Mammary epithelial cell (primary cell): ENCODE measurements around the gene BMPR1A.

Experiments used
- EZH2 ChIP-seq: IDR thresholded peaks from 2 replicates; pipeline ENCODE4 v1.6.1; 2012; ENCODE audit warnings: low read length, inconsistent platforms, borderline replicate concordance
- TF ChIP-seq, protein P1 (sequence below), 2 donors: IDR thresholded peaks in 1 of 2; conservative IDR thresholded peaks in 1 of 2; 2 replicates each; pipeline ENCODE4 v1.5.1; 2011 to 2012; ENCODE audit warnings: inconsistent platforms in 2 of 2, low read length in 2 of 2, mild to moderate bottlenecking in 2 of 2, control low read depth in 1 of 2, low read depth in 1 of 2; ENCODE audit not compliant: insufficient read depth in 1 of 2; ENCODE audit errors: extremely low read depth in 1 of 2

GRCh38 chr10:86732771-86733170 lies 23.6 kb upstream of the BMPR1A start:
- TF ChIP-seq, protein P1, sequence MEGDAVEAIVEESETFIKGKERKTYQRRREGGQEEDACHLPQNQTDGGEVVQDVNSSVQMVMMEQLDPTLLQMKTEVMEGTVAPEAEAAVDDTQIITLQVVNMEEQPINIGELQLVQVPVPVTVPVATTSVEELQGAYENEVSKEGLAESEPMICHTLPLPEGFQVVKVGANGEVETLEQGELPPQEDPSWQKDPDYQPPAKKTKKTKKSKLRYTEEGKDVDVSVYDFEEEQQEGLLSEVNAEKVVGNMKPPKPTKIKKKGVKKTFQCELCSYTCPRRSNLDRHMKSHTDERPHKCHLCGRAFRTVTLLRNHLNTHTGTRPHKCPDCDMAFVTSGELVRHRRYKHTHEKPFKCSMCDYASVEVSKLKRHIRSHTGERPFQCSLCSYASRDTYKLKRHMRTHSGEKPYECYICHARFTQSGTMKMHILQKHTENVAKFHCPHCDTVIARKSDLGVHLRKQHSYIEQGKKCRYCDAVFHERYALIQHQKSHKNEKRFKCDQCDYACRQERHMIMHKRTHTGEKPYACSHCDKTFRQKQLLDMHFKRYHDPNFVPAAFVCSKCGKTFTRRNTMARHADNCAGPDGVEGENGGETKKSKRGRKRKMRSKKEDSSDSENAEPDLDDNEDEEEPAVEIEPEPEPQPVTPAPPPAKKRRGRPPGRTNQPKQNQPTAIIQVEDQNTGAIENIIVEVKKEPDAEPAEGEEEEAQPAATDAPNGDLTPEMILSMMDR (conservative IDR thresholded peaks at IDR 0.05 in 1 of 2, IDR thresholded peaks at IDR 0.05 in 1 of 2; ENCODE audit: extremely low read depth in 1 of 2, insufficient read depth in 1 of 2, low read depth in 1 of 2, low read length in 2 of 2) = no peak
- no peak for TF ChIP-seq EZH2
